ENCODE results near the gene CCDC43.

Gene CCDC43

DNA sequence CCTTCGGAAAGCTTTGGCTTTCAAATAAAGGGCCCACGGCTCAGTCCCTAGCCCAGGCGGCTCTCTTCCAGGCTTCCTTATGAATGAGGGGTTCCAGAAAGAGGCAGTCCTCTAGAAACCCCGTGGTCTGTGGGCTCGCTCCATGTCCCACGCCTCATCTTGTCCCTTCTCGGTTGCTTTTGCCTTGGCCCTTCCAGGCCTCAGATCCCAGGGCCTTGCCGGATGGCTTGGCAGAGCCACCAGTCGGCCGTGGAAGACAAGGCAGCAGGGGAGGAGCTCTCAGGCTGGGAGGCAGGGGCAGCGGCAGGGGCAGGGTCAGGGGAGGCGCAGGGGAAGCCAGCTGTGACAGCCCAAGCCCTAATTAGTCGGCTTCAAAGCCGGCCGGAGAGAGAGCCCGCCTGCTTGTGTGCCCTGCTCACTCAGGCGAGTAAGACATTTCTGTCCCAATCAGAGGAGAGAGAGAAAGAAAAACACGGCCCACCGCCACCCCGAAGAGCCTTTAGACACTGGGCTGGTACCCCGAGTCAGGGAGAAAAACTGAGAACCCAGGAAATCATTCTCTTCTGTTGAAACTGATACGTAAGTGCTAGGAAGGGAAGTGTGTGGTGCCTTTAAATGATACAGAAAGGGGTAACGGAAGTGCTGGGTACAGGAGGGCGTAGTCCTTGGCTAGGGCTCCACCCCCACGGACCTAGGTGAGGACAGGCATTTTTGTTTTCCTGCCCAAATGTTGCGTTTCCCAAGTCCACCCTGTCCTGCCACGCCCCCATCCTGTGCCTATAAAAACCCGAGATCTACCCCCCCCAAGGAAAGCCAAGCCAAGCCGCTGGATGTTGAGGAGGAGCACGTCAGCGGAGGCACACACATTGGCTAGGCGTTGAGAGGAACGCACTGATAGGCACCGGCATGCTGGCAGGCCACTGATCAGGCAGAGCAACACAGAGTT is 61.1 kb downstream of the CCDC43 start:
- no peak for DNase-seq (ENCODE audit: extremely low read depth in 1 of 2, low read depth in 1 of 2)

- no peak for DNase-seq (ENCODE audit: extremely low read depth in 1 of 2, low read depth in 1 of 2)
Measured at GRCh38 chr17:44627513-44628242, 61.9 kb downstream of the CCDC43 start.
